HG03095 (cell line): ENCODE measurements around the gene SLC1A3.

Source experiments
- ATAC-seq: cut with Tn5 transposase; IDR thresholded peaks from one replicate; pipeline ENCODE4 v1.9.1; 2021; ENCODE audit warnings: moderate library complexity; ENCODE audit not compliant: unreplicated experiment

Gene SLC1A3

DNA sequence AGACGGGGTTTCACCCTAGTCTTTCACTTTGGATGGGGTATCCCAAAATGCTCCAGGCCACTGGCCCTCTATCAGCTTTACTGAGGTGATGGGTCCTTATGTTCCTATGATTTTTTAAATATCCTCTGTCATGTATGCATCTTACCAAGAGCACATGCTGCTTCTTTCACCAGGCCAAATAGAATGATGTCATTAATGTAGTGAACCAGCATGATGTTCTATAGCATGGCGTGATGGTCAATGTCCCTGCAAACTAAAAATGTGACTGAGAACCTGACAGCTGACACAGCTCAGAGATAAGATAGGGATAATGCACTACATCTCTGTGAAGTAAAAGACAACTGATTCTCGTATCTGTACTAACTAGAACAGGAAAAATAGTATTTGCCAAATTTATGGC, 103.6 kb downstream of the SLC1A3 start:
- ATAC-seq, result no peak

DNA sequence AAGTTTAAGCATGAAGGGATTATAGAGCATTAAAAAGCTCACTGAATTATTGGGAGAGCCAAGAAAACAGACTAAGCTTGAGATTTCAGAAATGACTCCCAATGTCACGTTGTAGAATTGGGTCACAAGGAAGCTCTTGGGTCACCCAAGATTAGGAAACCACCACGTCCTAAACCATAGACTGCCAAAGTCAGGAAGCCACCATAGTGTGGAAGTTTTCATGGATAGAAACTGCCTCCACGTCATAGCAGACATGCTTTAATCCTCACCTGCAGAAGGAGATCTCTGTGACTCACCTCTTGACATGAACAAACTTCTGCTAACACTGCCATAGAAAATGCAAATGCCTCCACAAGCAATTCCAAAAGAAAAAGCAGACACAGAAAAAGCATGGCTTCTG, 106.3 kb downstream of the SLC1A3 start:
- ATAC-seq, result no peak

DNA sequence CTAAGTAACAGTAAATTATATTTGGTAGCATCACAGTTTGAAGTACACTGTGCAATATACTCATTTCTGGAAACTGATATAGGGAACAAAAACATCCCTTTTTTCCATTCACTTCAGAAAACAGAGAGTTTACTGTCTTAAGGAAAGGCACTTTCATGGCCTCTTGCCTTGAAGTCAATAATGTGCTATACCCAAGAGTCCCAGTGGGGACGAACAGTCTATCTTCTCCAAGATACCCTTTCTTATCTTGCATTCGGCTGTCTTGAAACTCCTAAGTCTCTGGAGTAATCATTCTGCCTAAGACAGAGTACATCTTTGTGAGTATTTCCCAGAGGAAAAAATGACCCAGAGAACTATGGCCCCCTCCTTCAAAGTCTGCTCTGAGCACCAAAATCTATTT, 107.1 kb downstream of the SLC1A3 start:
- ATAC-seq, result no peak

GRCh38 chr5:36717131-36717695, 110.8 kb downstream of the SLC1A3 start:
- ATAC-seq, result no peak

GRCh38 chr5:36719282-36719681, 112.9 kb downstream of the SLC1A3 start:
- ATAC-seq, result no peak

GRCh38 chr5:36720688-36721087, 114.3 kb downstream of the SLC1A3 start:
- ATAC-seq, result no peak

GRCh38 chr5:36721664-36722235, 115.3 kb downstream of the SLC1A3 start:
- ATAC-seq, result no peak

DNA sequence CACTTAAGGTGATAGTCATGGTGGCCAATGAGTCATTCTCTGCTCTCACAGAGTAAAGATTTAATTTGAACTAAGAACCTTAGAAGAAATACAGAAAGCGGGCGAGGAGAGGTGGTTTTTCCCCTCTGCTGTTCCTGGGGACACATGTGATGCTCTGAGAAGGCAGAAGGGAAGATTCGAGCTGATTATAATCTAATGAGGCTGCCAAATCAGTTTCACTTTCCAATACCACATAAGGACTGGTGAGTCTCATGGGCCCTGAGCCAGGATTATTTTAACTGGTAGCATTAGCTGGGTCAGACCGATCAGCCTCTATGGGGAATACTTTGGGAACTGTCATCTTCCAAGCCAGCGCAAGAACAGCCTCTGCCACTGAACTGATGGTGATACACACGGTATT, 116.5 kb downstream of the SLC1A3 start:
- ATAC-seq, result no peak

DNA sequence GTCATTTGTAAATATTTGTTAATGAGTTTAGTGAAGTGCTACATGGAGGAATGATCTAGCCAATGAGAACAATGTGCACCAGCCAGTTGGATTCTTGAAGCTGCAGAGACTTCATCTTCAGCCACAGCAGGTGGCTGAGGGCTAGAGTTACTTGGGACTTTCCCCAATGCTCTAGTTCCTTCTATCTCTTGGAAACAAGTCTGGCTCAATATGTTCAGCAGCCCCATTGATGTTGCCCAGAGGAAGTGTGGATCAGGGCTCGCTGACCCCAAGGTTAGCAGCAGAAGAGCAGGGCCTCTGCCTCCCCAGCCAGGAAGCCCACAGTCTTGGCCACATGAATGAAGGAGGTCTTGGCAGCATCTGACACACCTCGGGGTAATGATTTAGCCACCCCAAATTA, 117.5 kb downstream of the SLC1A3 start:
- peak; percentile 50 for ATAC-seq

- peak; percentile 68 for ATAC-seq
These were observed 118.3 kb downstream of the SLC1A3 start for GRCh38 chr5:36724467-36725332.

DNA sequence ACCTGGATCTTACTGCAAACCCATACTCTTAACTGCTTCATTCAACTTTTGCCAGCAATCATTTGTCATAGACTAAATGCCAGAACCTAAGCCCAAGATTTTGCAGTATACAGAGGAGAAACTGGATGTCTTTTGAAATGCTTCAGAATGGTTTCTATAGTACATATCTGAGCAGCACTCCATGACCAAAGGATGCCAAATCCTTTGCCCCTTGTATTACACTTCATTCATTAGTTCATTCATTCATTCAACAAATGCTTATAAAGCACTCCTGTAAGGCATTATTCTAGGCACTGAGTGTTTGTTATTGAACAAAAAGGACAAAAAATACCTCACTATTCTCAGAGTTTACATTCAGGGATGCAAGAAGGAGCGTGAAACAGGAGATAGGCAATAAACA, 119.9 kb downstream of the SLC1A3 start:
- ATAC-seq, result no peak

DNA sequence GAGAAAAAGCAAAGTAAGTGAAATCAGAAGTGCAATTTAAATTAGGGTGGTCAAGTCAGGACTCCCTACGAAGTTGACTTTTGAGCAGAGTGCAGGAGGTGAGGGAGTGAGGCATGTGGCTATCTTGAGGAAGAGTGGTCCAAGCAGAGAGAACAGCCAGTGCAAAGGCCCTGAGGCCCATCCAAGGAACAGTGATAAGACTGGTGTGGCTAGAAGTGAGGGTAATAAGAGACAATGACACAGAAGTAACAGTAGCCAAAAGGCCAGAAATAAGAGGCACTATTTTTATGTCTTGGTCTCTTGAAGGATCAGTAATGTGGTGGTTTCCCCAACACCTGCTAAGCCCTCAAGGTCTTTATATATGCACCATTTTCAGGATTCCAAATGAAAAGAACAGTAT, 120.4 kb downstream of the SLC1A3 start:
- no peak for ATAC-seq

- ATAC-seq, result no peak
These were observed 122.5 kb downstream of the SLC1A3 start for GRCh38 chr5:36728697-36729543.

- ATAC-seq, result no peak
These were observed 124.3 kb downstream of the SLC1A3 start for GRCh38 chr5:36730537-36731216.

DNA sequence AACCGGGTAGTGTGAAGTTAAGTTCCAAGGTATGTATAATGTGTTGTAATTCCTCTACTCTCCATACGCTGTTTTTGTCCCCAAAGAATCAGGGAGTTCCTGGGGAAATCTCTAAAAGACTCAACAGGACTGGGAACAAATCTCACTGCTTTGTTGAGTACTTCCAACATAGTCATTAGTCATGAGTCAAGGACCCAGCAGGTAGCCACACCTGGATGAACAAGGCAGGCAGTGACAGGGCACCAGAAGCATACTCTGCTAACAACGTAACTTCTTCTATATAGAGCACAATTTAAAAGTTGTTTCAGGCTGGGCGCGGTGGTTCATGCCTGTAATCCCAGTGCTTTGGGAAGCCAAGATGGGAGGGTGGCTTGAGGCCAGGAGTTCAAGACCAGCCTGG, 126.8 kb downstream of the SLC1A3 start:
- ATAC-seq, result no peak

- ATAC-seq, result no peak
These were observed 128.0 kb downstream of the SLC1A3 start for GRCh38 chr5:36734422-36734821.

DNA sequence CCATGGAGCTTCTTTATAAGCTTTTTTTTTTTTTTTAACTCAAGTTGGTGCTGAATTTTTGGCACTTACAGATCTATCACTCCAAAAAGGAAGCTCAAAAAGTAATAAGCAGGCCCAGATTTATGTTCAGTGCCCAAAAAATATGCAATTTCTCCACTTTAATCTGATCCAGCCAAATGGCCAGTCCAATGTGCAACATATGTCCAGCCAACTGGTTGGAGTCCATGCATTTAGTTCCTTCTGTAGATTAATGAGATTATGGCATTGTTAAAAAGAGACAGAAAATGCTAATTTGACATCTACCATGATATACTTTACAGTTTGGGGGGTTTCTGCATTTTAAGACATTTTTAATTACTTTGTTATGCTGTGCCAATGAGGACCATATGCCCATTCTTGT, 129.5 kb downstream of the SLC1A3 start:
- no peak for ATAC-seq
